ENCODE measurements around the gene SPATC1L.

Gene SPATC1L

GRCh38 chr21:46160907-46161632 lies 23.2 kb downstream of the SPATC1L start:
- DNase-seq: no peak

GRCh38 chr21:46160657-46160906 lies 23.7 kb downstream of the SPATC1L start:
- no peak for DNase-seq

- no peak for DNase-seq
Observed at GRCh38 chr21:46159841-46160656, 24.2 kb downstream of the SPATC1L start.

- DNase-seq: no peak
Observed at GRCh38 chr21:46159390-46159789, 24.9 kb downstream of the SPATC1L start.

- DNase-seq: no peak
Observed at GRCh38 chr21:46158666-46159300, 25.5 kb downstream of the SPATC1L start.

GRCh38 chr21:46157987-46158451 lies 26.2 kb downstream of the SPATC1L start:
- DNase-seq: no peak

- DNase-seq: no peak
Observed at GRCh38 chr21:46157396-46157986, 26.8 kb downstream of the SPATC1L start.

- no peak for DNase-seq
Observed at GRCh38 chr21:46156678-46157077, 27.6 kb downstream of the SPATC1L start.

- no peak for DNase-seq
Observed at GRCh38 chr21:46156378-46156645, 27.9 kb downstream of the SPATC1L start.

- DNase-seq: no peak
Observed at GRCh38 chr21:46155514-46156377, 28.5 kb downstream of the SPATC1L start, which contains the start of gene FTCD. Gene FTCD (minus strand): TSS chr21:46155579. CDS start chr21:46155523, 56 bp downstream.

GRCh38 chr21:46154955-46155513 lies 29.2 kb downstream of the SPATC1L start:
- DNase-seq: no peak

- no peak for DNase-seq
Observed at GRCh38 chr21:46154155-46154954, 29.9 kb downstream of the SPATC1L start.

- DNase-seq: peak; percentile 38
Observed at GRCh38 chr21:46153247-46154154, 30.8 kb downstream of the SPATC1L start.

- DNase-seq: no peak
Observed at GRCh38 chr21:46152927-46153246, 31.4 kb downstream of the SPATC1L start.

GRCh38 chr21:46151989-46152926 lies 32.0 kb downstream of the SPATC1L start:
- no peak for DNase-seq

- no peak for DNase-seq
Observed at GRCh38 chr21:46151261-46151988, 32.8 kb downstream of the SPATC1L start.

GRCh38 chr21:46150491-46151121 lies 33.7 kb downstream of the SPATC1L start:
- DNase-seq: no peak

- DNase-seq: no peak
Observed at GRCh38 chr21:46150073-46150472, 34.2 kb downstream of the SPATC1L start.

All from NCI-H1092 (cell line).